EH (cell line): Measurements from ENCODE around the gene GNPTAB.
"Not testable (repeated sequence)": the region's sequence is repeated elsewhere in the genome, so short reads cannot be mapped to it uniquely, and the experiment has no call there.

Experiments
- DNase-seq: peaks from one replicate; pipeline ENCODE4 v3.0.0-alpha.2; 2015; ENCODE audit warnings: low read depth

The GNPTAB gene

GRCh38 chr12:101852998-101853397 lies 22.2 kb upstream of the GNPTAB start:
- DNase-seq, result no peak

GRCh38 chr12:101850199-101850598 lies 19.4 kb upstream of the GNPTAB start:
- DNase-seq, result no peak

GRCh38 chr12:101847325-101847724 lies 16.6 kb upstream of the GNPTAB start:
- no peak for DNase-seq

- DNase-seq, result no peak
Measured at GRCh38 chr12:101845137-101845711, 14.5 kb upstream of the GNPTAB start.

- no peak for DNase-seq
Measured at GRCh38 chr12:101841069-101841468, 10.3 kb upstream of the GNPTAB start.

- DNase-seq, result peak; percentile 70
Measured at GRCh38 chr12:101839324-101840283, 8.8 kb upstream of the GNPTAB start.

GRCh38 chr12:101838628-101839323 lies 8.0 kb upstream of the GNPTAB start:
- DNase-seq, result no peak

GRCh38 chr12:101832030-101832429 lies 1.3 kb upstream of the GNPTAB start:
- no peak for DNase-seq

- DNase-seq, result no peak
Measured at GRCh38 chr12:101829639-101830366, 956 bp downstream of the GNPTAB start.

GRCh38 chr12:101828463-101829196 lies 2.1 kb downstream of the GNPTAB start:
- no peak for DNase-seq

GRCh38 chr12:101826766-101827368 lies 3.9 kb downstream of the GNPTAB start:
- DNase-seq, result no peak

GRCh38 chr12:101824831-101825230 lies 5.9 kb downstream of the GNPTAB start:
- DNase-seq, result peak; percentile 25

GRCh38 chr12:101823891-101824290 lies 6.9 kb downstream of the GNPTAB start:
- DNase-seq, result peak; percentile 25

- no peak for DNase-seq
Measured at GRCh38 chr12:101823039-101823438, 7.7 kb downstream of the GNPTAB start.

- no peak for DNase-seq
Measured at GRCh38 chr12:101819467-101819866, 11.3 kb downstream of the GNPTAB start.

GRCh38 chr12:101818689-101819088 lies 12.1 kb downstream of the GNPTAB start:
- not testable (repeated sequence) for DNase-seq

GRCh38 chr12:101813117-101813516 lies 17.6 kb downstream of the GNPTAB start:
- no peak for DNase-seq

GRCh38 chr12:101812716-101813115 lies 18.0 kb downstream of the GNPTAB start:
- not testable (repeated sequence) for DNase-seq

GRCh38 chr12:101811342-101811741 lies 19.4 kb downstream of the GNPTAB start:
- not testable (repeated sequence) for DNase-seq

GRCh38 chr12:101809208-101809607 lies 21.6 kb downstream of the GNPTAB start:
- DNase-seq, result no peak

- no peak for DNase-seq
Measured at GRCh38 chr12:101806265-101806664, 24.5 kb downstream of the GNPTAB start.
